SH-SY5Y (cell line): ENCODE data around the gene BRI3.

Experiments
- GATA2 ChIP-seq: IDR thresholded peaks from 2 replicates; pipeline ENCODE4 v1.6.1; 2011; ENCODE audit warnings: mild to moderate bottlenecking, low read depth, low read length
- GATA3 ChIP-seq: IDR thresholded peaks from 2 replicates; pipeline ENCODE4 v1.6.1; 2011; ENCODE audit warnings: low read depth, mild to moderate bottlenecking, low read length, moderate library complexity

DNA sequence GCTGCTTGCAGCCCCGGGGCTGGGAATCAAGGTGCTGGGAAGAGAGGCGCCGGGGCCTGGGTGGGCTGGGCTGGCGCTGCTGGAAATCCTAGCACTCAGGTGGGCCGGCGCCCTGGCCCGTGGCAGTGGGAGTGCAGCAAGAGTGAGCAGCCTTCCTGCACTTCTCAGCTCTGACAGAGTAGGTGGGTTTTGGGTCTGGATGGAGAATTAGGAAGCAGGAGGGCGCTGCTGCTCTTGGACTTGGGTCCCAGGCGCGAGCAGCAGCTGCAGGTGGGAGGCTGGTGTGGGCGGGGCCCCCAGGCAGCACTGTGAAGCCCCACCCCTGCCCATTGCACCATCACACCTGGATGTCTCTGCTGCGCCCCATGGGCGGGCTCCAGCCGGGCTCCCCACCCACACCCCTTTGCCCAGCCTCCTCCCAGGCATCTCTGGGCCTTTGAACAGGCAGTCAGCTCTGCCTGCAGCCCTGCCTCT is 6.0 kb downstream of the BRI3 start:
- TF ChIP-seq GATA2 (no peak), GATA3 (no peak)
